B cell (primary cell): ENCODE measurements around the gene GRID2.

Source experiments
- EZH2 ChIP-seq: IDR thresholded peaks from 2 replicates; pipeline ENCODE4 v1.6.1; 2012; ENCODE audit warnings: borderline replicate concordance, low read depth, mild to moderate bottlenecking, moderate library complexity, low read length; ENCODE audit not compliant: insufficient read depth, poor library complexity, severe bottlenecking
- TF ChIP-seq, protein P1 (sequence below): fragments of 200-600 bp; IDR thresholded peaks from one replicate; pipeline ENCODE4 v1.8.0; 2022; ENCODE audit warnings: antibody characterized with exemption, mild to moderate bottlenecking

- TF ChIP-seq, protein P1, sequence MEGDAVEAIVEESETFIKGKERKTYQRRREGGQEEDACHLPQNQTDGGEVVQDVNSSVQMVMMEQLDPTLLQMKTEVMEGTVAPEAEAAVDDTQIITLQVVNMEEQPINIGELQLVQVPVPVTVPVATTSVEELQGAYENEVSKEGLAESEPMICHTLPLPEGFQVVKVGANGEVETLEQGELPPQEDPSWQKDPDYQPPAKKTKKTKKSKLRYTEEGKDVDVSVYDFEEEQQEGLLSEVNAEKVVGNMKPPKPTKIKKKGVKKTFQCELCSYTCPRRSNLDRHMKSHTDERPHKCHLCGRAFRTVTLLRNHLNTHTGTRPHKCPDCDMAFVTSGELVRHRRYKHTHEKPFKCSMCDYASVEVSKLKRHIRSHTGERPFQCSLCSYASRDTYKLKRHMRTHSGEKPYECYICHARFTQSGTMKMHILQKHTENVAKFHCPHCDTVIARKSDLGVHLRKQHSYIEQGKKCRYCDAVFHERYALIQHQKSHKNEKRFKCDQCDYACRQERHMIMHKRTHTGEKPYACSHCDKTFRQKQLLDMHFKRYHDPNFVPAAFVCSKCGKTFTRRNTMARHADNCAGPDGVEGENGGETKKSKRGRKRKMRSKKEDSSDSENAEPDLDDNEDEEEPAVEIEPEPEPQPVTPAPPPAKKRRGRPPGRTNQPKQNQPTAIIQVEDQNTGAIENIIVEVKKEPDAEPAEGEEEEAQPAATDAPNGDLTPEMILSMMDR: no peak
- TF ChIP-seq EZH2: no peak
Observed at GRCh38 chr4:93767917-93768316, 1464.2 kb downstream of the GRID2 start.
